ENCODE data around the gene PHF13.
"Not testable (repeated sequence)": the region's sequence is repeated elsewhere in the genome, so short reads cannot be mapped to it uniquely, and the experiment has no call there.

Gene PHF13

GRCh38 chr1:6637770-6638169 is 24.2 kb downstream of the PHF13 start:
- Histone ChIP-seq H3K27me3 (ENCODE audit: insufficient read depth, low read length) (no peaks in the 10 kb centered on the region), H3K27ac (ENCODE audit: low read depth, low read length, poor library complexity, severe bottlenecking) (no peak overlapping the region), H3K4me2 (ENCODE audit: low read length) (no peak overlapping the region), H3K9me3 (ENCODE audit: low read length) (no peaks in the 10 kb centered on the region), H2AFZ (ENCODE audit: low read length) (no peak overlapping the region), H4K20me1 (ENCODE audit: insufficient read depth, low read length) (no peaks in the 10 kb centered on the region), H3K36me3 (ENCODE audit: insufficient read depth, low read length) (peaks cover 78% of the 10 kb centered on the region), H3F3A (ENCODE audit: insufficient read depth, low read length) (peaks cover 4% of the 10 kb centered on the region; the same call in 1 of the 2 replicates), H3K79me2 (ENCODE audit: insufficient read depth, low read length) (no peaks in the 10 kb centered on the region), H3K4me3 (ENCODE audit: low read depth, low read length, poor library complexity, severe bottlenecking) (no peak overlapping the region), H3K9me2 (ENCODE audit: low read depth, low read length) (no peaks in the 10 kb centered on the region), H3K4me1 (ENCODE audit: insufficient read depth, low read length, severe bottlenecking) (peaks cover 18% of the 10 kb centered on the region), H3K9ac (ENCODE audit: low read length) (no peak overlapping the region)
- no peak for TF ChIP-seq CTCF (IDR thresholded peaks at IDR 0.05; ENCODE audit: low read length)
- no peak for TF ChIP-seq EZH2 (IDR thresholded peaks at IDR 0.05; ENCODE audit: borderline replicate concordance, low read length)

- Histone ChIP-seq H3K9ac (ENCODE audit: low read length) (no peak overlapping the region), H3K27me3 (ENCODE audit: insufficient read depth, low read length) (no peaks in the 10 kb centered on the region), H3K79me2 (ENCODE audit: insufficient read depth, low read length) (no peaks in the 10 kb centered on the region), H3K4me3 (ENCODE audit: low read depth, low read length, poor library complexity, severe bottlenecking) (no peak overlapping the region), H4K20me1 (ENCODE audit: insufficient read depth, low read length) (no peaks in the 10 kb centered on the region), H3K4me1 (ENCODE audit: insufficient read depth, low read length, severe bottlenecking) (peaks cover 17% of the 10 kb centered on the region), H3F3A (ENCODE audit: insufficient read depth, low read length) (peaks cover 4% of the 10 kb centered on the region; the same call in 1 of the 2 replicates), H3K4me2 (ENCODE audit: low read length) (no peak overlapping the region), H3K9me3 (ENCODE audit: low read length) (no peaks in the 10 kb centered on the region), H3K36me3 (ENCODE audit: insufficient read depth, low read length) (peaks cover 74% of the 10 kb centered on the region), H2AFZ (ENCODE audit: low read length) (no peak overlapping the region), H3K27ac (ENCODE audit: low read depth, low read length, poor library complexity, severe bottlenecking) (no peak overlapping the region), H3K9me2 (ENCODE audit: low read depth, low read length) (no peaks in the 10 kb centered on the region)
- TF ChIP-seq CTCF (IDR thresholded peaks at IDR 0.05; ENCODE audit: low read length) (no peak), EZH2 (IDR thresholded peaks at IDR 0.05; ENCODE audit: borderline replicate concordance, low read length) (no peak)
Measured at GRCh38 chr1:6638226-6638625, 24.7 kb downstream of the PHF13 start.

GRCh38 chr1:6640867-6641266 is 27.3 kb downstream of the PHF13 start:
- H3K9me3 ChIP-seq (ENCODE audit: low read length); H3K4me1 ChIP-seq (ENCODE audit: insufficient read depth, low read length, severe bottlenecking); H3K79me2 ChIP-seq (ENCODE audit: insufficient read depth, low read length); H3F3A ChIP-seq (ENCODE audit: insufficient read depth, low read length); H4K20me1 ChIP-seq (ENCODE audit: insufficient read depth, low read length); H3K27ac ChIP-seq (ENCODE audit: low read depth, low read length, poor library complexity, severe bottlenecking); H3K9me2 ChIP-seq (ENCODE audit: low read depth, low read length); H3K27me3 ChIP-seq (ENCODE audit: insufficient read depth, low read length); H2AFZ ChIP-seq (ENCODE audit: low read length); H3K9ac ChIP-seq (ENCODE audit: low read length); H3K4me2 ChIP-seq (ENCODE audit: low read length); H3K4me3 ChIP-seq (ENCODE audit: low read depth, low read length, poor library complexity, severe bottlenecking): not testable (repeated sequence)
- H3K36me3 ChIP-seq (ENCODE audit: insufficient read depth, low read length), result peaks cover 73% of the 10 kb centered on the region

GRCh38 chr1:6645018-6645417 is 31.5 kb downstream of the PHF13 start:
- H3K27ac ChIP-seq (ENCODE audit: low read depth, low read length, poor library complexity, severe bottlenecking), result no peak overlapping the region
- no peak overlapping the region for H3K4me2 ChIP-seq (ENCODE audit: low read length)
- H3K36me3 ChIP-seq (ENCODE audit: insufficient read depth, low read length), result peaks cover 43% of the 10 kb centered on the region
- no peaks in the 10 kb centered on the region for H4K20me1 ChIP-seq (ENCODE audit: insufficient read depth, low read length)
- H3K79me2 ChIP-seq (ENCODE audit: insufficient read depth, low read length), result no peaks in the 10 kb centered on the region
- H3K4me1 ChIP-seq (ENCODE audit: insufficient read depth, low read length, severe bottlenecking), result no peaks in the 10 kb centered on the region
- H3K4me3 ChIP-seq (ENCODE audit: low read depth, low read length, poor library complexity, severe bottlenecking), result no peak overlapping the region
- no peak overlapping the region for H2AFZ ChIP-seq (ENCODE audit: low read length)
- TF ChIP-seq CTCF (IDR thresholded peaks at IDR 0.05; ENCODE audit: low read length) (no peak), EZH2 (IDR thresholded peaks at IDR 0.05; ENCODE audit: borderline replicate concordance, low read length) (no peak)
- H3K9ac ChIP-seq (ENCODE audit: low read length), result no peak overlapping the region
- H3F3A ChIP-seq (ENCODE audit: insufficient read depth, low read length), result no peaks in the 10 kb centered on the region
- no peaks in the 10 kb centered on the region for H3K9me2 ChIP-seq (ENCODE audit: low read depth, low read length)
- no peaks in the 10 kb centered on the region for H3K27me3 ChIP-seq (ENCODE audit: insufficient read depth, low read length)
- H3K9me3 ChIP-seq (ENCODE audit: low read length), result no peaks in the 10 kb centered on the region

Measured in OCI-LY1 (cell line).